HTR-8/SVneo (cell line): ENCODE measurements around the gene B3GNT3.
A peak's percentile ranks its signal among the peaks of the same experiment; 100 is the strongest.

Experiments
- DNase-seq: peaks from one replicate; pipeline ENCODE4 v3.0.0; 2011; ENCODE audit warnings: low spot score, mixed read lengths; ENCODE audit not compliant: insufficient read length
- FAIRE-seq: peaks from 2 replicates; lab custom pipeline; 2011; peaks lifted over from hg19 to GRCh38; lab: Jason Lieb, UNC

The B3GNT3 gene

GRCh38 chr19:17854061-17854460, 59.1 kb downstream of the B3GNT3 start:
- DNase-seq (no peak), FAIRE-seq (no peak)

- DNase-seq (peak; percentile 90), FAIRE-seq (peak; percentile 55)
Measured at GRCh38 chr19:17855280-17856152, 60.6 kb downstream of the B3GNT3 start.

GRCh38 chr19:17859533-17860330, 64.8 kb downstream of the B3GNT3 start, which contains the start of gene RPL18A:
Gene RPL18A (plus strand): TSS chr19:17859910. CDS start chr19:17859957, 47 bp downstream.
- DNase-seq (peak; percentile 100), FAIRE-seq (peak; percentile 98)

GRCh38 chr19:17860331-17860992, 65.5 kb downstream of the B3GNT3 start:
- DNase-seq: no peak
- no peak for FAIRE-seq

GRCh38 chr19:17860993-17861360, 66.0 kb downstream of the B3GNT3 start:
- DNase-seq (no peak), FAIRE-seq (no peak)

GRCh38 chr19:17861542-17862402, 66.8 kb downstream of the B3GNT3 start:
- no peak for FAIRE-seq
- no peak for DNase-seq

- DNase-seq: no peak
- no peak for FAIRE-seq
Measured at GRCh38 chr19:17862711-17863519, 68.0 kb downstream of the B3GNT3 start.
